GDM1 (cell line): ENCODE results near the gene CMSS1.

Source experiments
- DNase-seq: peaks from one replicate; lab custom pipeline; 2025; lab: John Stamatoyannopoulos, UW

The CMSS1 gene

DNA sequence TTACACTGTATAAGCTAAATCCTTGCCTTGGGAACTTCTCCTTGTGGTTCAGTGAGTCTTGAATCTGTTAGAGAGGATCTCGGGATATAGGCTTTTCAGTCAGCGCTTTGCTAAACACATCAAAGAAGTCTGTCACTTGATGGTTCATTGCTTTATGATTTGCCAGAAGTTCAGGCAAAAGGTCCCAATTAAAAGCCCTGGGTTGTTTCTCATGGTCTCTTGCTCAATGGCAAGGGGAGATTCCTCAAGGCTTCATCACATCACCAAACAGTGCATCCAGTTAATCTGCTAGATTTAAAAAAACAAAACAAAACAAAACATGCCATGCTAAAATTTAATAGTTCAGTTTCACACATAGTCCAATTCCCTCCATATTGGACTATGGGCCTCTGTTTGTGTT is 181.9 kb downstream of the CMSS1 start:
- no peak for DNase-seq

DNA sequence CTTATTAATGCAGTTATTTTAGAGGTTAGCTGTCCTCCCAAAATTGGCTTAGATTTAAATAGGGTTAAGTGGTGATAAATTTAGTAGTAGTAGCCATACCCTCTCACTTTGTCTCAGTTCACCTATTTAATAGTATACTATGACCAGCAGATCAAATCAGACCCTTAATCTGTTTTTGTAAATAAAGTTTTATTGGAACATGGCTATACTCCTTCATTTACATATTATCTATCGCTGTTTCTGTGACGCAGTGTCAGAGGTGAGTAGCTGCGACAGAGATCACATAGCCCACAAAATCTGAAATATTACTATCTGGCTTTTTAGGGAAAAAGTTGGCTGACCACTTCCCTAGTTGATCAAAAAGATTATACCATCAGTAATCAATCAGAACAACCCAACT is 183.4 kb downstream of the CMSS1 start:
- no peak for DNase-seq

DNA sequence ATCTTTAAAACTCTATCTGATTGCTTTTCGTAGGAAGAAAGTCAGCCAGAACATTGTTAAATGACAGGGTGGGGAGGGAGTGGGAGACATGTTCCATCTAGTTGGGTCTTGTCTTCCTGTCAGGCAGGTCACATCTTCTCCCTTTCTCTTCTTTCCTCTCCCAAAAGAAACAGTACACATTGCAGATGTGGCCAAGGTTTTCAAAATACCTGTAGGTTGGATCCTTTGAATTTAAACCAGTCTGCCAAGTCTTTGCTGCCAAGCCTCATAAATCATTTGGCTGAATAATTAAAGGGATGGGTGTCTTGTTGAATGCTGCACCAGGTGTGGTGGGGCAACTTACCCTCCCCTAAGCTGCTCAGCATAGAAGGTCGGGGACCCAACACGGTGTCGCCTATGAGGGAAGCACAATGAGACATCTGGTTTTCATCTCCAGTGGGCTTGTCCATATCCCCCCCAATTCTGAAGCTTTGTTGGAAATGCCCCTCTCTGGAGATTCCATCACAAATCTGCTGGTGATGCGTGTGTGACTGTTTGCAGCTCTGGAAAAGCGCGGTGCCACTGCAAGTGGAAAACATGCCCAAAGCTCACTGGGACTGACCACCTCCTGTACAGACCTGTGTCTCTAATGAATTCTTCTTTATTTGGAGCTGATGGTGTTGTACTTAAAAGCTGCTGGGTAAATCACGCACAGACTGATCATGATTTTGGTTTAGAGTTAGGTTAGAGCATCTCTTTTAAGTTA is 184.0 kb downstream of the CMSS1 start:
- no peak for DNase-seq

DNA sequence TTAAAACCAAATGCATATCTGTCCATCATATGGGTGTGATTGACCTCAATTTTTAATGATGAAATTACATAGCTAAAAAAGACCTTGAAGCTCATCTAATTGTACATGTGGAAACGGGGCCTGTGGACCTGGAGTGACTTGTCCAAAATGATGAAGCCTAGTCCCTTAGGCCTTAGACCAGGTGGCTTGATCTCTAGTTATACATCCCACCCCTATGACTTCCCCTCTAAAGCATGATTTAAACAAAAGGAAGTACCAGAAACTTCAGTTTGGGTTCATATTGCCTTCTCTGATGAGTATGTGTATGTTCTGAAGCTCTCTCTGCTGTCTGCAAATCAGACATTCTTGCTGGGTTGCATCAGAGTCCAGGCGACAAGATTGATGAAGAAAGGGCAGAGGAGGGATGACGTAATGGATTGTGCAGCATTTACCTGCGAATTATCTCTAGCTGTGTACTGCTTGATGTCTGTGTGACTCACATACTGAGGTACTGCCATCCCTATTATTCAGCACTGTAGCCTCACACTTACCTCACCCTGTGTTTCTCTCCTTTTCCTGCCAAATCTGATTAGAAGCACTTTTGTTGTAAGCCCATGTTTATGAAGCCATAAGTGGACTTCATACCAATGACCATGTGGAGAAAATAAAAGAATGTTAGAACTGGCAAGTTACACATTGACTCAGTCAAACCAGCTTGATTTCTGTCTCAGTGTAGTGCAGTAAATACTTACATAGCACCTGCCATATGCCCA is 185.1 kb downstream of the CMSS1 start:
- DNase-seq: no peak

DNA sequence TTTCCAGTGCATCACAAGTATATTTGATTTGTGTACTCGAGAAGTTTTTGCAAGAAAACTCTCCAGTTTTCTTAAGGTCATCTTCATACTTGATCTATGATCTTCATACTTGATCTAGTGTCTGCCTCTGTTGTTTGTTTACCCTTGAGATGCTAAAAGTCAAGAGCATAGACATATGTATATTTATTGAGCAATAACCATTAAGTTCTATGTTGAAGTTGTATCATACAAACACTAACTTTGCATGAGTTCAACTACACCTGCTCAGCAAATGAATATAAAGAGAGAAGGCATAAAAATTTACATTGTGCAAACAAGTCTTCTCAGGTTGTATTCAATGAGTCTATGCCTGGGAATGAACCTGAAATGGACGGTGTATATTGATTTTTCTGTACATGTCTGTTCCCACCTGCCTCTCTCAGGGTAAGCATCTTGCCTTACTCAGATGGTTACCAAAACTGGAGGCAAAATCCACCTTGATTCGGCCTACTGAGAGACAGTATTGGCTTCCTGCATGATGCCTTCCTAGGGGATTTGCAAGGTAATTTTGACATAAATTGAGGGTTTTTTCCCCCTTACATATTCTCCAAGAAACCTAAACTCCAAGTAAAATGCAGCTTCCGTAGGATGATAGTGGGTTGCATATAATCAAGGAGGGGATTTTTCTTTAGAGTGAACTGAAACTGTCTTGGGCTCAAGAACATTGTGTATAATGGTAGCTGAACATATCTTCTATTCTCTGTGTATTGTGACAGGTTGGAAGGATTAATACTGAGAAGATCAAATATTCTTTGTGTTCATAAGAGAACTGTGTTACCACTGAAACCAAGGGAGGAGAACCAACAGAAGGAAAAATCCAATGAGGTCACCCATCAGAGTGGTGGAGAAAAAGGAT is 186.2 kb downstream of the CMSS1 start:
- DNase-seq: no peak

DNA sequence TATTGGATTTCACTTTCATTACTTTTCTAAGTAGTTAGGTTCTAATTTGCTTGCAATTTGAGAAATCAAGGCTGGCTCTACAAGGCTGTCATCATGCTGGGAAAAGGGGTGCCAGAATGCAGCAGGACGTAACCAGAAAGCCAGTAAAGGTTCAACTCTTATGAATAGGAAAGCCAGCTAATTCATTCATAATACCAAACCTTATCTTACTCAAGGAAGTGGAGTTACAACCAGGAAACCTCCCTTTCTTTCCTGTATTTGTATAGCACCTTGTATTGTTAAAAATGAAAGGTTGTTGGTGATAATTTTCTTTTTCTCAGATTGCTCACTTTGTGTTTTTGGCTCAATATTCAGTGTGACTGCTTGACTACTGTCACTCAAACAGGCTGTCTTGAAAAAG is 187.3 kb downstream of the CMSS1 start:
- no peak for DNase-seq

DNA sequence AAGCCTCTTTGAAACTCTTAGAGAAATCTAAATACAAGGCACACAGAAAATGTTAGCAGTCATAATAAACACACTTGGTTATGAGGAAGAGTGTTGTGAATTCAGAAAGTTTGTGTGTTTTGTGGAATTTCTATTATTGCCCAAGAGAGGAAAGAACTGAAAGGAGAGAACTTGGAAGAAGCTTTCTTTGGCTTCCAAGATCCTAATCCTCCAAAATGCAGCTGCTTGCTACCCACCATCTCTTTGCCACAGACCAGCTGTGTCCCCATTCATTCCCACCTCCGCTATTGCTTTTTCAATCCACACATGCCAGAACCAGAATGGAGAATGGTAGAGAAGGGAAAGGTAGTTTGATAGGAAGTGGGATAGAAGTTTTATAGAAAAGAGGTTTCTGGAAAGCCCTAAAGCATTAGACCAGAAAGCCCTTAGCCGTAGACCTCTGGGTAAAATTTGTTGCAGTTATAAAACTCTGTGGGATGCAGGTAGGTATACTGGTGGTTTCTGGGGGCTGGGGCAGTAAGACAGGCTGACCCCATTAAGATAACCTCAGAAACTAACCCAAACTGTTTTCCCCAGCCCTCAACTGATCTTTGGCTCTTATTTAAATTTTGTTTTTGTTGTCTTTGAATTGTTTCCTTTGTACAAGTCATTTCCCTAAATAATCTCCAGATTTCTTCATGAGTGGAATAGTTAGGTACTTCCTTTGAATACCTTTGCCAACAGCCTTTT is 188.2 kb downstream of the CMSS1 start:
- no peak for DNase-seq

DNA sequence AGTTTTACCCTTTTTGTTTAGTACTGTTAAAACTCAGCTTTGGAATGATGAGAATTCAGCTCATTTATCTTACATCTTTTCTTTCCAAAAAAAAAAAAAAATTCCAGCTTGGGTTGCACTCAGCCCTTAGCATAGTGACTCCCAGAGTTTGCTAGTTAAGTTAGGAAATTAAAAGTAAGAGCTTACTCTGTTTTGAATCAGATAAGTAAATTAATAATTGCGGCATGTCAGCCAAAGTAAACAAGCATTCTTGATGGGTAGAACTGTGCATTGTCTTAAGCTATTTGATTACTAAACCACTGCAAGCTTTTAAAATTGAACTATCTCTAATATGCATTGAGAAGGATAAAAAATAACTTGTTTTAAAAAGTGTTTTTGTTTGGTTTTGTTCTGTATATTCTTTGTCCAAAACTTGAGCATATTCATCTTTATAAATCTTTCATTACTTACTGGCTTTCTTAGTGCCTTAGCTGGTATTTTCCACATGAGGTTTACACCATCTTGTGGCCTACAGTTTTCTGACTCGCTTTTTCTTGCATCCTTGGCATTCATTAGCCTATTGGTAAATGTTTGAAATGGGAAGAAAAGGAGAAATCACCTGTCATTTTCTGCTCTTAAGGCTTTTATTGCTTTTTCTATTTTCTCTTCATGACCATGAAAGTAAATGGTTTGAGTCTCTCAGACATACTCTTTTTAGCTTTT is 189.1 kb downstream of the CMSS1 start:
- DNase-seq: no peak

DNA sequence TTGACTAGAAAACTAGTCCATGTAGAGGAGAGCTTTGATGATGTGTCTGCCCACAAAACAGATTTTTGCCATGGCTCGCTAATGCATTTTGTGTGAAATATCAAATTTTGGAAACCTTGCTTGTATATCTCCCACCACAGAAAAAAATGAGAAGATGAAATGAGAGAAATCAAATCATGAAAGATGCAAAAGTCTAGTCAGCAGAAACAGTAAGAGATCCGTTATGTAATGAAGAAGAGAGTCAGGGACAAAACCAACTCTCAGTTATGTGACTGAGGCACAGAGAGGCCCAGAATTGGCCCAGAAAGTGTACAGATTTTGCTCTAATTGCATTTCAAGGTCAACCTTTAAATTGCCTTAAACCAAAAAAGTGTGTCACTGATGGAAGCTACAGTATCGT is 189.7 kb downstream of the CMSS1 start:
- no peak for DNase-seq

DNA sequence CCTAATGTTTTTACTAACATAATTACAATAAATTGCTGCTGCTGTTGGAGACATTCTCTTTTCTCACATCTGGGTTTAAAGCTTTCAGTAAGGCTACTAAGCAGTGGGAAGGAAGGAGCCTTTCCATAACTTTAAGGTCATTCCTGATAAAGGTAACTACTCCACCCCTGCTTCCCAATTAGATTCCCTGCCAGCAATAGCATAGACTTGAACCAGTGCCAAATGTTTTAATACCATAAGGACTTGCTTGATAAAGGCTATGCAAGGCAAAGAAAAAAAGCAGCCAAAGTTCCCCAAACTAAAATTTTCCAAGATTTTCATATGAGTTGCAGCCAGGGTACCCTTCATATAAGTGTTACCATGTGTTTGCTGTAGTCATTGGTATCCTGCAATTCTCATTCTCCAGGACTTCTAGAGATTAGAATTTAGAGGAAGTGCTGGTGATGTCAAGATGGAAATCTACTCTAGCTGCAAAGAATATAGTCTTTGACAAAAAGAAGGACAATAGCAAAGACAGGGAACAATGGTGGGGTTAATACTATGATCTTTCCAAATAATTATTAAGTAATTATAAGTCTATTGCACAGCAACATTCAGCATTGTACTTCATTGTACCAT is 190.5 kb downstream of the CMSS1 start:
- no peak for DNase-seq

DNA sequence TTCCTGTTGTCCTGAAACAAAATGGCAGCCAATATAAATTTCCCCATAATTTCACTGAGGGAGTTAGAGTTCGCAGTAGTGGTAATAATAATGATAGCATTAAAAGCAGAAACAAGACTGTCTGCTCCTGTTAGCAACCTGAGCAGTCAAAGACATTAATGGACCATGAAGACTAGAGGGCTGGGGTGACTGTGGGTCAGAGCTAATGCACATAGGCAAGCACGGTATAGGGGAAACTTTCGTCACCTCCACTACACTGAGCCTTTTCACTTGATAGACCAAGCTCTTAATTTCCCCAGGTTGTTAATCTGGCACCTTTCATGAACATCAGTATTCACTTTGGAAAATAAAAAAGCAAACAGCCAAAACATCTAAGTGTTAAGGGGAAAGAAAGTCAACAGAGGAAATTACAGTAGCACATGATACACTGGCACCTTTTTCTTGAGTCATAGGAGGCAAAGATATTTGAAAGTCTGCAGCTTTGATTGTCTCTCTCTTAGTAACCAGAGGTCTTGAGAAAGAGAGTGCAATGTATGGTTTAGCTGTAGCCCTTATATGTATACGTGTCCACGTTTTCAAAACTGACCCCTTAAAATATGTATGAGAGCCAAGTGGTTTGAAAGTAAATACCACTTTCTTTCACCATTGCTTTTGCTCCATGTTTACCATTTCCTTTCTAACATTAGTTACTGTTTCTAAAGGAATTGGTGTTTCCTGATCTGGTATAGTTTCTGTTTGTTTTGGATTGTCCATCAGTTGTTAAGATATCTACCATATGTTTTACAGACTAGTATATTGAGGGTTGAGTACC is 191.8 kb downstream of the CMSS1 start:
- no peak for DNase-seq

DNA sequence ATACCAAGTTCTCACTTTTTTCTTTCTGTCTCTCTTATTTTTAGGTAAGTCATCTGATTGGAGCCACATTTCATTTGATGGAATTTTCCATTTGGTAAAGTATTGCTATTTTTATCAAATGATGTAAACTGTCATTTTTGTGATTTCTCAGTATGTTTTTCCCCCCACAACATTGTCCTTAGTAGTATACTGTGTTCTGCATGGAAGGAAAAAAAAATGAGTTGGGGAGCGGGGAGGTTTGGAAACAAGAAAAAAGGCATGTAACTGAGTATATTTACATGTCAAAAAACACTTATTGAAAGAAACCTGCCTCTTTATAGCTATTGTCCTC is 192.4 kb downstream of the CMSS1 start:
- DNase-seq: no peak

DNA sequence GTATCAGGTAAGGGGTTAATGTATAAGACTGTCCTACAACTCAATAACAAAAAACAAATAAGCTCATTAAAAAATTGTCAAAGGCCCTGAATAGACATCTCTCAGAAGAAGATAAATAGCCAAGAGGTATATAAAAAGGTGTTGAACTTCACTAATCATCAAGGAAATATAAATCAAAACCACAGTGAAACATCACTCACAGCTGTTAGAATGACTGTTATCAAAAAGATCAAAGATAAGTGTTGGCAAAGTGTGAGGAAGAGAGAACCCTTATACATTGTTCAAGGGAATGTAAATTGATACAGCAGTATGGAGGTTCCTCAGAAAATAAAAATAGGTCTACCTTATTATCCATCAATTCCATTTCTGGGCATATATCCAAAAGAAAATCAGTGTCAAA is 201.1 kb downstream of the CMSS1 start:
- no peak for DNase-seq

DNA sequence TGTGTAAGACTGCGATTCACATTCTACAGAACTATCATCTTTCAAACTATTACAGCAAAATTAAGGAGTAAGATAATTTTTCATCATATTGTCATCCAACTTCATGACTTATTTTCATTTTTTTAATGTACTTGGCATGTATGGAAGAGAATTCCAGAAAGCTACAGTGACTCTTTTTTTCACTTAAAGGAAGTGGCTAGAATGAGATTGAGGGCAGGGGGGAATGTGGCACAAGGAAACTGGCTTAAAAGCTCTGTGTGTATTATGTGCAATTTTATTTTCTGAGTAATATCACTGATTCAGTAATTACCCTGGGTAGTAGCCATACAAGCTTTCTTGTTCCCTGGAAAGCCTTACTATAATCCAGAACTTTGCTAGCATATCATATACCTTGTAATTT is 202.1 kb downstream of the CMSS1 start:
- no peak for DNase-seq

DNA sequence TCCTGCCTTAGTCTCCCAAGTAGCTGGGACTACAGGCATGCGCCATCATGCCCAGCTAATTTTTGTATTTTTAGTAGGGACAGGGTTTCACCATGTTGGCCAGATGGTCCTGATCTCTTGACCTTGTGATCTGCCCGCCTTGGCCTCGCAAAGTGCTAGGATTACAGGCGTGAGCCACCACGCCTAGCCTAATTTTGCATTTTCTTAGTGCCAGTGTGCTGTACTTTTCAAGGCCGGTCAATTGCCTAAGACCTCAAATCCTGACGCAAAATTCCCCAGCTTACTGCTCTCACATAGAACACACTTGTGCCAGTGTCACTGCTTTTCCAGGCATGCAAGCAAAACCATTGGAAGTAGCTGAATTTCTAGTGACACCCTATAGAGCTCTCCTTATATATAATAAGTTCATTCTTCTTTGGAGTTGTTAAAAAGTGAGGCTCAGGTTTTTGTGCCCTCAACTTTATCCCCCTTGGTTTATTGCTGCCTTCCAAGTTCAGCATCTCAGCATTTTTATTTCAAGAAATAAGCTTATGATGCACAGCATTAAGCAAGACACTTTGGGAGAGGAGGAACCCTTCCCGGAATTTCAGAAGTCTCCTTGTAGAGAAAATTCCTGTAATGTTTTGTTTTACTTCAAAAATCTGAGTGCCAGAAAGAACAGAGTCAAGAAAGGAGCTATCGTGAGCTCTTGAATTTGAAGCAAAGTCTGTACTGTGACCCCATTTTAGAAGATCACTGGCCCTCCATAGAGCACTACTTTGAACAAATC is 203.4 kb downstream of the CMSS1 start:
- DNase-seq: no peak

DNA sequence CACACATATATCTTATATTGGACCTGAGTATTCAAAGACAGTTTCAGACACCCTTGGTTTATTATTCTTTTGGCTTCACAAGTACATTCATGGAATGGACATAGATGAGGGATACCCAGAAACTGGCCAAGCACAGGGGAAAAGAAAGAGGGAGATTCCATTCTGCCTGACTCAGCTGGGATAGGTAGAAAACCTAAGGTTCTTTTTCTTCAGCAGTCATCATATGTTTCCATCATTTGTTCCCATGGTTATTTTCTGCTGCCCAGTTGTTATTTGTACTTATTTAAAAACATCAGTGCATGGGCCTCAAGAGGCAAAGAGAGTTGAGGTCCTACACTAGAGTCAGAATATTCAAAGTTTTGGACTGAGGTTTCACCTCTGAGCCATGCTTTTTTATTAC is 204.8 kb downstream of the CMSS1 start:
- no peak for DNase-seq

DNA sequence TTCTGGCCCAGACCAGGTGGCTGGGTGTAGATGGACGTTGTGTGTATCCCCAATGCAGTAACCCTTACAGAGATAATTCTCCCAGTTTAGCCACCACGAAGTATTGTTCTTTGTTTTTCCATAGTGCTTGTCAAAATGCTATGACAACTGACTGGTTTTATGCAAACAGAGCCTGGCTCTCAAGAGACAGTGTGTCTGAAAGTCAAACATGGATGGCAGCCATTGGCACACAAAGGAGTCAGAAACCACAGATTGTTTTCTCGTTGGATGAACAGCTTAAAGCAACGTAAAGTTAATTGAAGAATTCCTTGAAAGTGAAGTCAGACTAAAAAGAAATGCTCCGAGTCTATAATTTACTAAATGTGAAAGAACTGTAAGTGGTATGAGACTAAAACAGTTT is 205.5 kb downstream of the CMSS1 start:
- DNase-seq: no peak

DNA sequence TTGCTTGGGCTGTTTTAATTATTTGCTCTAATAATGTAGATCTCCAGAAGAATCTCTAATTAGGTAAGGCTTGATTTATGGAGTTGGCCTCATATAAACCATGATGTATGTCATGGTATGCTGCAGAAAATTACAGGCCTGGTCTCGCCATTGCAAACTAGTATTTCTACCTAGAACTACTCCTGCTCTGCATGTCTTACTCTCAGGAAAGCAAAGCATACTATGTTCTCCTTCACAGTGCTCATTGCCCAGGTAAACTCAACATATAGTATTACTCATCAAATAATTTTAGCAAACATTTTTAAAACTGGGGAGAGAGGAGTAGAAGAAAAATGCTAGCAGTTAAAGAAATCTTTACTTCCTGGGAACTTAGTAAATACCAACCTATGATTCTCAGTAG is 205.9 kb downstream of the CMSS1 start:
- DNase-seq: no peak

DNA sequence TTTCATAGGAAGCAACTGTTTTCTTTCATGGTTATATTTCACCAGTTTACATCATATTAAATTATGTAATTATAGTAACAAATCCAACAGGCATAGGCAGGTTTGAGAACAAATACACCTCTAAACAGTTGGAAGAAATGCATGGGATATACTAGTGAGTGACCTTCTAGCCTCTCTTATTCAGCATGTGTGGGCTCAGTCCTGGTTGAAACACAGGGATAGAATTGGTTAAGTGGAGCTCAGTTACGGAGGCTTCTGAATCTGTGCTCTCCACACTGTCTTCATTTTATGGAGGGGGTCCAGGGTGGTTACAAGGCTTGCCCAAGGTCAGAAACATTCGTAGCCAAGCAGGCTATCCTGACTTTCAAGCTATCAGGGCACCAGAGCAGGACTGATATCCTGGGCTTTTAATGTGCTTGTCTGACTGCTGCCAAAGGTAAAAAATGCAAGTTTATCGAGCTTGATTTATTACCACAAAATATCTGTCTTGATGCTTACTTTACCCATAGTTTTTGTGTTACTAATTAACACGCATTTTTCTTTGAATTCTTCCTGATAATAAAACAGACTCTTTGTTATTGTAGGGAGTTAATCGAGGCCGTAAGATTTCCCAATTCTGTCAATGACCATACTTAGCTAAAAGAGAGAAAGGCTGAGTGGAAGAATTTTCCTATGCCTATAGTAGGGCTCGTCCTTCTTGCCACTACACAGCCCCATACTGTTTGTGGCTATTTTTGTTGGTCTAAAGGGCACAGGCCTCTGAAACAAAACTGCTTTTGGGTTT is 207.1 kb downstream of the CMSS1 start:
- no peak for DNase-seq
